Kidney (tissue), 14 donors: ENCODE results near the gene DCTD. TPM values are rescaled to one million over a fixed set of nuclear protein-coding genes. Genes with fewer than 3 reads are reported as not detected.
A peak's percentile ranks its signal among the peaks of the same experiment; 100 is the strongest.

Experiments used
- DNase-seq, 5 donors: peaks; one replicate each; pipeline ENCODE4 v3.0.0-alpha.2; 2013 to 2020
- FAIRE-seq: peaks from 2 replicates; lab custom pipeline; 2012; peaks lifted over from hg19 to GRCh38; lab: Jason Lieb, UNC
- H3K27ac ChIP-seq, 2 donors: one replicate each; pipeline ENCODE4 v1.7.0; 2013; ENCODE audit warnings: low read depth in 2 of 2, low read length in 2 of 2, inconsistent platforms in 1 of 2
- H3K27me3 ChIP-seq: one replicate; pipeline ENCODE4 v1.7.1; 2013; ENCODE audit warnings: low read length, inconsistent platforms; ENCODE audit not compliant: control insufficient read depth, insufficient read depth
- H3K36me3 ChIP-seq, 3 donors: one replicate each; pipeline versions ENCODE4 v1.7.0 to v1.7.1; 2013; ENCODE audit warnings: low read length in 3 of 3, control low read depth in 1 of 3, inconsistent platforms in 1 of 3; ENCODE audit not compliant: insufficient read depth in 3 of 3, control insufficient read depth in 2 of 3
- H3K4me1 ChIP-seq, 3 donors: one replicate each; pipeline versions ENCODE4 v1.7.0 to v1.7.1; 2013; ENCODE audit warnings: low read length in 3 of 3, inconsistent platforms in 1 of 3, low read depth in 1 of 3; ENCODE audit not compliant: control insufficient read depth in 2 of 3, insufficient read depth in 2 of 3
- H3K4me3 ChIP-seq, 3 donors: one replicate each; pipeline versions ENCODE4 v1.7.0 to v1.8.1; 2013; ENCODE audit warnings: low read length in 3 of 3, control low read depth in 1 of 3, inconsistent platforms in 1 of 3
- H3K9ac ChIP-seq, 3 donors: one replicate each; pipeline versions ENCODE4 v1.7.0 to v1.7.1; 2013; ENCODE audit warnings: low read length in 3 of 3, control low read depth in 1 of 3, inconsistent platforms in 1 of 3
- H3K9me3 ChIP-seq, 3 donors: one replicate each; pipeline versions ENCODE4 v1.7.0 to v1.7.1; 2013; ENCODE audit warnings: low read length in 3 of 3, control low read depth in 1 of 3, inconsistent platforms in 1 of 3; ENCODE audit not compliant: control insufficient read depth in 2 of 3, insufficient read depth in 1 of 3
- CTCF ChIP-seq: IDR thresholded peaks from 3 replicates; pipeline ENCODE4 v1.5.1; 2012; ENCODE audit warnings: mild to moderate bottlenecking, moderate library complexity, borderline replicate concordance; ENCODE audit not compliant: insufficient read depth; ENCODE audit errors: extremely low read depth
- intact Hi-C: fragments of 100-400 bp; cut with DNase I; formaldehyde crosslinking; loops from one replicate; pipeline ENCODE4 v1.11.1; 2022
- polyA plus RNA-seq: library from polyadenylated mRNA; stranded (reverse); fragments of 350-450 nt; fragmentation: Illumina TruSeq; extraction: RNeasy Lipid Tissue Mini Kit (QIAGEN cat#74804); gene quantifications from one replicate; pipeline ENCODE4 v1.2.3, GENCODE V29; 2014; ENCODE audit warnings: low read depth, low replicate concordance; ENCODE audit not compliant: insufficient read depth
- total RNA-seq: library from RNA; stranded (reverse); fragmentation: NEBNext Ultra II Directional; extraction: Animal tissue kit (Norgen Biotek cat#: 25700); gene quantifications from one replicate; pipeline ENCODE4 v1.2.1, GENCODE V29; 2021
- donor health status: control.
- donor health status: control.
- donor health status: control.
- donor health status: control.
- donor health status: control.
- donor health status: DM: yes; HTN: yes; CAD: no.
- donor health status: Normal renal cell carcinoma (clear cell type).

Gene DCTD
- total and polyA plus RNA-seq, 2 donors from 2014 or later: 54.9 to 99.6 TPM

- peaks cover 0 to 4% (median 0%) of the 10 kb centered on the region in 3 donors for H3K9me3 ChIP-seq
- no peak for FAIRE-seq
- no peak for TF ChIP-seq CTCF
- H3K4me3 ChIP-seq: no peak overlapping the region
- H3K9ac ChIP-seq: no peak overlapping the region
- peak in 1 of 5 donors; percentile 70 for DNase-seq
- peaks cover 0 to 12% (median 0%) of the 10 kb centered on the region in 3 donors for H3K4me1 ChIP-seq
- H3K27ac ChIP-seq: no peak overlapping the region
- H3K36me3 ChIP-seq: peaks cover 0 to 6% (median 4%) of the 10 kb centered on the region in 3 donors
- no peaks in the 10 kb centered on the region for H3K27me3 ChIP-seq
- intact Hi-C loops: no loop called here
Observed at GRCh38 chr4:182885738-182886077, 31.5 kb downstream of the DCTD start.

GRCh38 chr4:182885022-182885737, 32.0 kb downstream of the DCTD start:
- Histone ChIP-seq H3K4me1 (peaks cover 0 to 12% (median 0%) of the 10 kb centered on the region in 3 donors), H3K4me3 (no peak overlapping the region), H3K9me3 (peaks cover 0 to 4% (median 0%) of the 10 kb centered on the region in 3 donors), H3K27me3 (no peaks in the 10 kb centered on the region), H3K27ac (no peak overlapping the region), H3K9ac (no peak overlapping the region), H3K36me3 (peaks cover 0 to under 1% (median 0%) of the 10 kb centered on the region in 3 donors)
- intact Hi-C loops: no loop called here
- no peak for DNase-seq
- FAIRE-seq: no peak
- TF ChIP-seq CTCF: no peak

- peak; percentile 62 for FAIRE-seq
- Histone ChIP-seq H3K27me3 (no peaks in the 10 kb centered on the region), H3K4me1 (peaks cover 0 to 12% (median 0%) of the 10 kb centered on the region in 3 donors), H3K9me3 (peaks cover 0 to 4% (median 0%) of the 10 kb centered on the region in 3 donors), H3K4me3 (no peak overlapping the region), H3K27ac (no peak overlapping the region), H3K36me3 (no peaks in the 10 kb centered on the region), H3K9ac (no peak overlapping the region)
- DNase-seq: no peak
- intact Hi-C loops: no loop called here
- no peak for TF ChIP-seq CTCF
Observed at GRCh38 chr4:182884040-182884439, 33.1 kb downstream of the DCTD start.
